KOPT-K1 (cell line): Measurements from ENCODE around the gene LDLRAD4.

Source experiments
- H3K27ac ChIP-seq: fragments of 200-600 bp; sonication (generic); 2 replicates; pipeline ENCODE4 v1.5.1; 2016; ENCODE audit warnings: antibody characterized with exemption, mild to moderate bottlenecking, low read depth, low read length; ENCODE audit not compliant: poor library complexity, severe bottlenecking
- H3K36me3 ChIP-seq: fragments of 200-600 bp; sonication (generic); 2 replicates; pipeline ENCODE4 v1.5.1; 2017; ENCODE audit warnings: antibody characterized with exemption, mild to moderate bottlenecking, low read length, moderate library complexity; ENCODE audit not compliant: insufficient read depth
- H3K9me3 ChIP-seq: fragments of 200-600 bp; sonication (generic); 2 replicates; pipeline ENCODE4 v1.5.1; 2017; ENCODE audit warnings: antibody characterized with exemption, low read length, mild to moderate bottlenecking; ENCODE audit not compliant: insufficient read depth, poor library complexity, severe bottlenecking

Gene LDLRAD4

DNA sequence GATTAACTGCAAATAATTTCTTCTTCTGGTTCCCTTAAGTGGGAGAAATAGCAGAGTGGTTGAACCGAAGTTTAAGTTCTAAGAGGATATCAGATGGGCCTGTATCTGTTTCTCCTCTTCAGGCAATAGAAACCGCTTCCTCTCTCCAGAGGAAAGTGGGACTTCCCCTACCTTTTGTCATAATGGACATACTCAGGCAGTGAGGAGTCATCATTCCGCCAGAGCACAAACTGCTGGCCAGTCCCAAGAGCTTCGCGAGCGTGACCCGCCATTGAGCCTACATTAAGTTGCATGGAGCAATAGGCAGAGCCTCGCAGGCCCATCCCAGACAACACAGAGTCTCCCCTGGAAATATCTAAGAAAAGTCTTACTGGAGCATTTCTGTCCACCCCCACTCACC, 158.9 kb downstream of the LDLRAD4 start:
- no peaks in the 10 kb centered on the region for H3K9me3 ChIP-seq
- H3K27ac ChIP-seq: peak overlapping the region; percentile 87

DNA sequence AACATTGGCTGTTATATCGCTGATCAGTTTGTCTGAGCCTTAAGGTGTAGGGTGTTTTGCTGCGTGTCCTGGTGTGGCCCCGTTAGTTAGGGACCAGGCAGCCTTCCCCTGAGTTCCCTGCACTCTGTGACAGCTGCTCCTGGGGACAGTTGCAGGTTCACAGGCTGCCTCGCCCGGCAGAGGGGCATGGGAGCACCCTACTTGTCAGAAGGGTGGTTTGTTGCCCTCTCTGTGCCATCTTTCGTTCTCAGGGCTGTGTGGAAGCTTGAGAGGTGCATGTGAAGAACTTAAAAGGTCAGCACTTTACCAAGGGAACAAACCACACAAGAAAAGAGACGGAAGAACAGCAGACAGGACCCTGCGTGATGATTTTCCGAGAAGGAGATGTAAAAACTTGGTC, 159.6 kb downstream of the LDLRAD4 start:
- Histone ChIP-seq H3K27ac (peak overlapping the region; percentile 87), H3K9me3 (no peaks in the 10 kb centered on the region), H3K36me3 (no peaks in the 10 kb centered on the region)

More for the DNA sequence above, 158.9 kb downstream of the LDLRAD4 start:
- no peaks in the 10 kb centered on the region for H3K36me3 ChIP-seq

DNA sequence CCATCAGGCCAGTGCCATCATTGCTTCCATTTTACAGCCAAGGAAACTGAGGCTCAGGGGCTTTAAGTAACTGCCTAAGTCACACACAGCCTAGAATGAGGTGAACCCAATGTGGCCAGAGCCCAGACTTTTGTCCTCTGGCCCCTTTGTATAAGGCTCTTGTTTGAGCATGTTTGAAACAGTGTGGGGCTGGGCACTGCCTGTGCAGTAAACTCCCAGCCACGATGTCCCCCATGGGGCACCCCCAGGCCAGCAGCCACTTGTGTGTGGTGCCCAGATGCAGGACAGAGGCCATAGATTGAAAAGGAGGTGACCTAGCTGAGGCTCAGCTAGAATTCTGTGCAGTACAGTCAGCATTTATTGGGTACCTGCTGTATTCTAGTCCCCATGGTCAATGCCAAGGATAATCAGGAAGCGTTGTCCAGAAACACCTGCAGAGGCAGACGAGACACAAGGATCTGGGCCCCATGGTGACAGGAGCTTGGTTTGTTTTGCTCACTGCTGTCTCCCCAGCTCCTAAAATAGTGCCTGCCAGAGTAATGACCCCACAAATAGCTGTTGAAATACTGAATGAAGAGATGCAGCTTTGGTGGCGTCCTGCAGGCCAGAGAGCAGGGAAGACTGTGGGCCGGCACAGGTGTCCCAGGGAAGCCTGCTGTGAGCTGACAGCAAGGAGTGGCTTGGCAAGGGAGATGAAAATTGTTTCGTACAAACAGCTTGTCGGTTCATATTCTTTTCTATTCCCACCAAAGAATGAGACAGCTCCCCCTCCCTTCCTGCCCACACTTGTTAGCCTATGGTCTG, 160.7 kb downstream of the LDLRAD4 start:
- Histone ChIP-seq H3K9me3 (no peaks in the 10 kb centered on the region), H3K36me3 (no peaks in the 10 kb centered on the region), H3K27ac (peak overlapping the region; percentile 87)

DNA sequence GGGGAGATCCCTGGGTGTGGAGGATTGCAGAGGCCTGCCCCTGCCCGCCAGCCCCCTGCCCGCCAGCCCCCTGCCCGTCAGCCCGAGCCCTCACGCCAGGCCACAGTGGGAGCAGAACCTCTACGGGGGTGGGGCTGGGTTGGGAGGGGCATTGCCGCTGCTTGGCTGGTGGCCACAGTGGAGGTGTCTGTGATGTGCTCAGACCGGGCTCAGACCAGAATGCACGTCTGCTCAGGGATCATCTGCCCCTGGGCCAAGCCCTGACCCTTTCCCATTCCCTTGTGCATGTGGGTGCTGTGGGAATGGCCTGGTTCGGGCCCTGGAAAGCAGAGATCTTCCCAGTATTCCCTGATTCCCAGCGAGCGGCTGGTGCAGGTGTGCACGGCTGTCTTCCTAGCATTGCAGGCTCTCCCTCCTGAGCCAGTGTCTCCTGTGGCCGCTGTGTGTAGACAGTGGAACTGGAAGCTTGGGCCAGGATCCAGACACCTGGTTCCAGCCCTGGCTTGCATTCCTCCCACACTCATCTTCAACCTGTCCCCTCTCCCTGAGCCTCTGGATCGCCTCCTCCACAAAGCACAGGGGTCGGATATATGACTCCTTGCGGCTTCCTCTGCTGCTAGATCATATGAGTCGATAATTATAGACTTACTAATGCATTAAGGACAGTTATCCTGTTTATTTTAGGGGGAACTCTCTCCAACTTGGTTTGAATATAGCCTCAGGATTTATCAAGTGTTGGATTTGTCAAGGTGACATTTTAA, 161.6 kb downstream of the LDLRAD4 start:
- Histone ChIP-seq H3K36me3 (no peaks in the 10 kb centered on the region), H3K9me3 (no peaks in the 10 kb centered on the region), H3K27ac (peak overlapping the region; percentile 87)

DNA sequence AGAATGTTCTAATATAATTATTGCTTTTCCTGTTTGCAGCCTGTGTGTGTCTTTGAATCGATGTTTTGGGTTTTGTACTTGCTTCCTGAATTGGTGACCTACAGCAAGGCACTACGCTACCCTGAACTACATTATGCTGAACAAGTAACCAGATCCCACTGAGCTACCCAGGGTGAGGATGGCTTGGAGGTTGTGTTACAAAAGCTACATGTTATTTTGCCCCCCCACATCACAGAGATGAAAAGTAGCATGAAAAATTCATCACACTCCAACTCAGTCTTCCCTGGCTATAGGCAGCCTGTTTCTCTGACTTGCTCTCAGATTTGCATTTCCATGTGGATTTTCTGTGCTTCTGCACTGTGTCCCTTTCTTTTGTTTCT, 162.1 kb downstream of the LDLRAD4 start:
- no peaks in the 10 kb centered on the region for H3K9me3 ChIP-seq
- no peaks in the 10 kb centered on the region for H3K36me3 ChIP-seq
- H3K27ac ChIP-seq: no peak overlapping the region

DNA sequence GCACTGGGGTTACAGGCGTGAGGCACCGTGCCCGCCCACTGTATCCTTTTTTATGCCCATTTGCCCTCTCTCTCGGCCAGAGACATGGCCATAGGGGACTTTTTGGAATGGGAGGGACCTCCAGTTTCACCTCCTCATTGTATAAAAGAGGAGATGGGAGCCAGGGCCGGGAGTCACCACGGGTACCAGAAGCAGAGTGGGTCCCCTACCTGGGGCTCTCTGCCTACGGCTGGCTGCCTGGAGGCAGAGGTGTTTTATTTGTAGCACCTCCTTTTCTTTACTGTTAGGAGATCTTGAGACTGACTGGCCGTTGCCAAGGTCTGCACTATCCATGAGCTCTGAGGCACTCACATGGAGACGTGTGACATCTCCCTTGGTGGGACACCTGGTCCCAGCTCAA, 162.8 kb downstream of the LDLRAD4 start:
- Histone ChIP-seq H3K27ac (peak overlapping the region; percentile 34), H3K36me3 (no peaks in the 10 kb centered on the region), H3K9me3 (no peaks in the 10 kb centered on the region)

DNA sequence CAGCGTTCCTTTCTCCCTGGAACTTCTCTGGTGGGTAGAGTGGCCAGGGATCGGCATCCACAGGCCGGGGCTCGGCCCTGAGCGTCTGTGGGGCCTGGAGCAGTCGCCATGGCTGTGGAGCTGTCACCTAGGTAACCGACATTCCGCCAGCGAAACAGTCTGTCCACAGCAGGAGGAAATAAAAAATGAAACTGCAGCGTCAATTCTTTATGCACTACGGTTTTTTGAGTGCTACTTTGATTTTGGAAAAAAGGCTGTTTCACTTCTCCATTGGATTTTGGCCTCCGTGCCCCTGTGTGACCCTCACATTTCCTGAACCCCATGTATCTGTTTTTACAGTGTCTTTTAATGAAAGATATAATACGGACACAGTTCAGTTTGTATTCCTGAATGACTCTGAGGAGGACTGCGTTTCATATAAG, 163.4 kb downstream of the LDLRAD4 start:
- Histone ChIP-seq H3K9me3 (no peaks in the 10 kb centered on the region), H3K27ac (peak overlapping the region; percentile 34), H3K36me3 (no peaks in the 10 kb centered on the region)

DNA sequence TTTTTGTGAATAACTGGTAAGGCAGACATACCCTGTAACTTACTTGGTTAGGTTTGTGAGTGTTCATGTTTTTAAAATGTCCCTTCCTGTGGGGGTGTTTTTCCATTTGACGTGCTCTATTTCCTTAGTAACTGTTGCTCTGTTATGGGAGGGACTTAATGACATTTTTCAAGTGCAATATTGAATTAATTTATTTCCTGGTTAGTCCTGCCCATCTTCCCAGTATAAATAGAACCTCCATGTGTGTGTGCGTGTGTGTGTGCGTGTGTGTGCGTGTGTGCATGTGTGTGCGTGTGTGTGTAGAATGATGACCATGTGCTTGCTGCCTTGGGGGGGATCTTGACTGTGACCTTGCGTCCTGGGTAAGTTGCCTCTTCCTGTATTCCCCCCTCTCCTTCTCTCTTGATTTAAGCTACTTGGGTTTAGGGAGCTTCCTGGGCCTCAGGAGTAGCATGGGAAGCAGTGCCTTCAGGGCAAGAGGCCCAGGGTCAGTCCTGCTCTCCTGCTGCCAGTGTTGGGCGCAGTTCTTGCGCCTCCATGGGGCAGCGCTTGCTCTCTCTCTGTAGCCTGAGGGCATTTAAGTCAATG, 163.9 kb downstream of the LDLRAD4 start:
- H3K36me3 ChIP-seq: peaks cover 1% of the 10 kb centered on the region
- peak overlapping the region; percentile 34 for H3K27ac ChIP-seq
- H3K9me3 ChIP-seq: no peaks in the 10 kb centered on the region

DNA sequence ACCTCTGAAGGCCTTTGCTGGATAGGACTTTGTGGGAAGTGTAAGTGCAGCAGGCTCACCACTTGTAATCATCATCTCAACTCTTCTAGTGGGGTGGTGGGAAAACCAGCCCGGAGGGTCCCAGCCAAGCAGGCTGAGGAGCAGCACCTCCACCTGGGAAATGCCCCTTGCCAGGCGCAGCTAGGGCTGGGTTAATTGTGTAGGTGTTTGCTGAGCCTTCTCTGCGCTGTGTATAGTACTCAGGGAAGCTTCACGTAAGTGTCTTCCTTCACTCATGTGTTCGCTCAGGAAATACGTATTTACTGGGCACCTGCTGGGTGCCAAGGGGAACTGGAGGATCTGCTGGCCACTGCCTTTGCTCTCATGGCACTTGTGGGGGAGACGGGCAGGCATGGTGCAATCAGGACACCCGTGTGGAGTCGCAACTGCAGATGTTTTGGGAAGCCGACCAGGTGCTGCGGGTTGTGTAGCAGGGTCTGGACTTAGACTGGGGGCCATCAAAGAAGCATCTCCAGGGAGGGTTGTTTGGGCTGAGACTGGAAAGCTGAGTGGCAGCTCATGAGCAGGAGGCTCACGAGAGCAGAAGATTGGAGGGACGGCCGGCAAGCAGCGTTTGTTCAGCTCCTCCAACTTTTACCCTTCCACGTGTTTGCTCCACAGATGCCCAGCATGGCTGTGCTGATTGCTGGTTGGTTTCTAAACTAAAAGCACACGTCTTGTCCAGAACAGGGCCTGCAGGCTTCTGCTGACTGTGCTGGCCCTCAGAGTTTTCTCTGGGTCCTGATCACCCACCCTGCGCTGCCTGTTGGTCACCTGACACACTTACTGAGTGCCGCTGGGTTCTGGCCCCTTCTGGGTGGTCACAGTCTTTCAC, 164.6 kb downstream of the LDLRAD4 start:
- Histone ChIP-seq H3K27ac (peak overlapping the region; percentile 34), H3K9me3 (no peaks in the 10 kb centered on the region), H3K36me3 (peaks cover 8% of the 10 kb centered on the region)

DNA sequence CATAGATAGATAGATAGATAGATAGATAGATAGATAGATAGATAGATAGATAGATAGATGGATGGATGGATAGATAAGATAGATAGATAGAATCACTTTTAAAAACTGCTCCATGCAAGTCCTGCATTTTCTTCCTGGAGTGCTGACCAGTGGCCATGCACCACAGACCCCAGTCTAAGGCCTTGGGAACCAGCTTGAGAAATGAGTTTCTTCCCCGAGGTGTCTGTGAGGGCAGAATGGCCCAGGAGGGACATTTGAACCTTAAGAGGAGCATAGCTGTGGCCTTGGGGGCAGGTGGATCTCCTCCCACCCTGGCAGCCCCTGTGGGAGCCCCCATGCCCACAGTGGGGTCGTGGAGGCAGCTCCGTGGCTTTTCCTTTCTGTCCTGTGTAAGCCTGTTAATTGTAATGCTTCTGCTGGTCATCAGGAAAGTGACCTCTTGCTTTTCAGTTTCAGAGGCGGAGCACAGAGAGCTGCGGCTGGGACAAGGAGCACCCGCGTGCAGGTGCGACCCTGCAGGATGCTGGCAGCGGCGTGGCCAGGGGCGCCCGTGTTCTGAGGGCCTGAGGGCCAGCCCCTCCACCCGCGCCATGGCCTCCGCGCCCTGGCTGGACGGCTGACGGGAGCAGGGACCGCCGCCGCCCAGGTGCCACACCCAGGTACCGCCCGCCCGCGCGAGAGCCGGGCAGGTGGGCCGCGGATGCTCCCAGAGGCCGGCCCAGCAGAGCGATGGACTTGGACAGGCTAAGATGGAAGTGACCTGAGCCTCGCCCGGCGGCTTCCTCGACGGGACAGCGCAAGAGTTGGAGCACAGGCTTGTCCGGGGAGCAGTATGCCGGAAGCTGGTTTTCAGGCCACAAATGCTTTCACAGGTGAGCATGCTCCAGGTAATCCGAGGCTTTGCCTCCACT, 168.6 kb downstream of the LDLRAD4 start:
- H3K27ac ChIP-seq: no peak overlapping the region
- H3K36me3 ChIP-seq: peaks cover 31% of the 10 kb centered on the region
- no peaks in the 10 kb centered on the region for H3K9me3 ChIP-seq

DNA sequence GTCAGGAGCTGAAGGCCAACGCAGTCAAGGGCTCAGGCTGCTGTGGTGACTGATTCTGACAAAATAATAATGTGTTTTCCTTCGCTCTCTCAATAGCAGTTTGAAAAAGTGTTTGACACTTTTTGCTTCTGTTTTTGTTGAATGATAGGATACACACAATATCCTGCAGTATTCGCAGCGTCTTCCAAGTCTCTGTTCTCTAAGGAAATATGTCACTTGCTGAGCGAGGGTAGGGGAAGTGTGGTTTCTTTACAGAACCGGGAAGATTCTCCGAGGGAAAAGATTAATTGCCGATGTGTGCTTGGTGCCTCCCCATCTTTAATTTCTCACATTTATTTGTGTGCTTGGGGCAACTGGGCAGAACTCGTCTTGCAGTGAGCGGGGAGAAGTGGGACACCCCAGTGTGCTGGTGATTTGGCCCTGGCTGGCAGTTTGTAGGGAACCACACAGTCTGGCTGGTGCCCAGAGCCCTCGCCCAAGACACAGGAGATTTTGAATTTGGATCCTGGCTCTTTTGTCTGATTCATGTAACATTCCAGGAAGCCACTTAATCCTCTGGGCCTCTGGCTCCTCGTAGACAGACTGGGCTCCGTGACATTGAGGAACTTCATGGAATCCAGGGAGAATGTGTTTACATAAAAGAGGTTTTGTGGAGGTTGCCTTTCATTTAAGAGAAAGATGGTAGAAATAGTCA, 169.4 kb downstream of the LDLRAD4 start:
- H3K27ac ChIP-seq: no peak overlapping the region
- H3K9me3 ChIP-seq: no peaks in the 10 kb centered on the region
- H3K36me3 ChIP-seq: peaks cover 36% of the 10 kb centered on the region

DNA sequence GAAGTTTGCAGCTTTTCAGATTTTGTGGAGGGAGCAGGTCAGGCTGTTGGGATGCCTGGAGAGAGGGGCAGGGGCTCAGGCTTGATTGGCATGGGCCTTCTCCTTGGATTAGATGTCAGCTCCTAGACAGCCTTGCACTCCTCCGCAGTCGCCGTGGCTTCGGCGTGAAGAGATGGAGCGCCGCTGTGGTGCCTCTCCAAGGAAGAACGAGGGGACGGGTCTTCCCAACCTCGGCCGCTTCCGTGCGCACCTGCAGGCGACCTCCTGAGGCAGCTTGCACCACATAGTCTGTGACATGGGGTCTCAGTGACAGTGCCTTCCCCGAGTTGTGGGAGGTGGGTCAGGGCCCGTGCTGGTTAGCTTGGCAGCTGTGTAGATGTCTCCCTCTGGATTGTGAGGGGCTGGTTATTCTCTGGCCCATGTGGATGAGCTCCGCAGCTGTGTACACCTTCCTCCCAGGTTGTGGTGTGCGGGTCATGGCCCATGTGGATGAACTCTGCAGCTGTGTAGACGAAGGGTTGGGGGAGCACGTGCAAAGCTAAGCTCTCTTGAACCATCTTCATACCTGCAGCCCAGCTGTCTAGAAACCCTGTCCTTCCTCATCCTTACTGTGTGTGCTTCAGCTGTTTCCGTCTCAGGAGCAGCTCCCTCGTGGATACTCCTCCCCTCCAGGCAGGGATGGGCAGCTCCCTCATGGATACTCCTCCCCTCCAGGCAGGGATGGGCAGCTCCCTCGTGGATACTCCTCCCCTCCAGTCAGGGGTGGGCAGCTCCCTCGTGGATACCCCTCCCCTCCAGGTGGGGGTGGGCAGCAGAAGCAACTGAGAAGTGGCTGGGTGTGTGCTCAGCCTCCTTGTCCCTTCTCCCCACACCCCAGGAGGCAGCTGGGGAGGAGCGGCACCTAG, 170.3 kb downstream of the LDLRAD4 start:
- no peak overlapping the region for H3K27ac ChIP-seq
- peaks cover 36% of the 10 kb centered on the region for H3K36me3 ChIP-seq
- no peaks in the 10 kb centered on the region for H3K9me3 ChIP-seq
